ENCODE results near the gene CAPS.
A peak's percentile ranks its signal among the peaks of the same experiment; 100 is the strongest.

Gene CAPS

GRCh38 chr19:5914946-5915781, 1.1 kb downstream of the CAPS start:
- DNase-seq = no peak

DNA sequence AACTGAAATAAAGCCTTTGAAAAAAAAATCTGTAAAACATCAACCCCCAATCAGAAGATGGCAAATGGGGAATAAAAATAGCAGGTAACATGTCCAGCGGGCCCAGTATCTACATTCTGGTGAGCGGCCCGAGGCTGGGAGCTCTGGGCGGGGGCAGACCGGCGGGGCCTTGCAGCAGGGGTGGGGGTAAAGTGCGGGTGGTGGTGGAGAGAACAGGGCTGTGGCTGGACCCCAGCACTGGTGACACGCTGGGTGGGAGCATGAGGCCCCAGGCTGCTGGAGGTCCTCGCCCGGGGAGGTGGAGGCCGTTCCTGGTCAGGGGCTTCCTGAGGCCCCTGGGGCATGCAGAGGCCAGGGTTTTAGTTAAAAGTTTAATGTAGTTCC, 1.7 kb downstream of the CAPS start:
- no peak for DNase-seq

- no peak for DNase-seq
Measured at GRCh38 chr19:5916181-5916708, 2.2 kb downstream of the CAPS start.

GRCh38 chr19:5917431-5918107, 3.5 kb downstream of the CAPS start:
- DNase-seq = no peak

GRCh38 chr19:5918463-5919079, 4.5 kb downstream of the CAPS start:
- no peak for DNase-seq

- DNase-seq = no peak
Measured at GRCh38 chr19:5921516-5922160, 7.6 kb downstream of the CAPS start.

GRCh38 chr19:5922161-5922545, 8.1 kb downstream of the CAPS start:
- DNase-seq = no peak

GRCh38 chr19:5923356-5923755, 9.3 kb downstream of the CAPS start:
- no peak for DNase-seq

DNA sequence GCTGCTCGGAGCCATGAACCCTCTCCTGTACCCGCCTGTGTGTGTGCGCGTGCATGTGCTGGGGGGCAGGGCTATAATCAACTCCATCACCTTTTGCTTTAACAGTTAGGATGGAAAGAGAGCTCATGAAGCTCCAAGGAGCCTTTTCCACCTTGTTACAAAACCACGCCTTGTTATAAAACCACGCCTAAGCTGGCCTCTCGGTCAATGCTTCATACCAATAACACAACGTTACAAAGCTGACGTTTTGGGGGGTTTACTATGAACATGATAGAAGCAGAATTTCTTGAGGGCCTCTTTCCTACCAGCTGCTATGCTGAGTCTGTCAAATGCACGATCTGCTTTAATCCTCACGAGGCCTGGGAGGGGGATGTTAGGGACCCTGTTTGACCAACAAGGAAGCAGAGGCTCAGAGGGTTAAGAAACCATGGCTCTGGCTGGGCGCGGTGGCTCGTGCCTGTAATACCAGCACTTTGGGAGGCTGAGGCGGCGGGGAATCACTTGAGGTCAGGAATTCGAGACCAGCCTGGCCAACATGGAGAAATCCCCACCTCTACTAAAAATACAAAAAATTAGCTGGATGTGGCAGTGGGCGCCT, 11.9 kb downstream of the CAPS start:
- no peak for DNase-seq

- DNase-seq = peak; percentile 72
Measured at GRCh38 chr19:5926641-5927440, 12.8 kb downstream of the CAPS start.

DNA sequence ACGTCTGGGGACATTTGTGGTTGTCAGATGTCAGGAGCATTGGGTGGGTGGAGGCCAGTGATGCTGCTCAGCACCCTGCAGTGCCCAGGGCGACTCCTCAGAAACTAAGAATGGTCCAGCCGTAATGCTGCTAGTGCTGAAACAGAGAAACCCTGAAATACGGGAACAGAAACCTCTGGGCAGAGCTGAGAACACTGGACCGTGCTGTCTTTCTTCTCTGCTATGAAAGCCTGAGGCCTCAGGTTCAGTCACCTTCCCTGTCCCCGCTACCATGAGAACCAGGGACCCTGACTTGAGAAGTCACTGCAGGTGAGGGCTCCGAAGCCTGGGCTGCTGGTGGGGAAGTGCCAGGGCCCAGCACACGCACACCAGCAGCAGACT, 13.4 kb downstream of the CAPS start:
- DNase-seq = no peak

- DNase-seq = no peak
Measured at GRCh38 chr19:5929179-5929578, 15.1 kb downstream of the CAPS start.

DNA sequence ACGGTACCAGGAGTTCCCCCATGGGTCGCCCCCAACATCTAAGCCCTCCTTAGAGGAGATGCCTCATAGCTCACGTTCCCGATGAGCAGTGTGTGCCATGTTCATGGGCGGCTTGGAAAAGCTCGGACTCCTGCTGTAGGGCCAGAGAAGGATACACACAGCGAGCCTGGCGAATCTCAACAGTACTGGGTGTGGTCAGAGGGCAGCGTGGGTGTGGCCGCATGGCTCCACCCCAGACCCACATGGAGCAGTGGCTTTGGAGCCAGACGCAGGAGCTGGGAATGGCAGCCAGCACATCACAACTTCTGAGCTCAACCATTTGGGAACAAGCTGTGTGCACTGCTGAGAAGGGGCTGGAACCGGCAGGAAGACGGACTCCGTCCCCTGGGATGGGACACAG, 15.6 kb downstream of the CAPS start:
- no peak for DNase-seq

GRCh38 chr19:5931251-5931650, 17.2 kb downstream of the CAPS start:
- no peak for DNase-seq

GRCh38 chr19:5932146-5932545, 18.1 kb downstream of the CAPS start:
- no peak for DNase-seq

GRCh38 chr19:5932609-5933262, 18.7 kb downstream of the CAPS start:
- no peak for DNase-seq

- DNase-seq = no peak
Measured at GRCh38 chr19:5933391-5934068, 19.5 kb downstream of the CAPS start.

DNA sequence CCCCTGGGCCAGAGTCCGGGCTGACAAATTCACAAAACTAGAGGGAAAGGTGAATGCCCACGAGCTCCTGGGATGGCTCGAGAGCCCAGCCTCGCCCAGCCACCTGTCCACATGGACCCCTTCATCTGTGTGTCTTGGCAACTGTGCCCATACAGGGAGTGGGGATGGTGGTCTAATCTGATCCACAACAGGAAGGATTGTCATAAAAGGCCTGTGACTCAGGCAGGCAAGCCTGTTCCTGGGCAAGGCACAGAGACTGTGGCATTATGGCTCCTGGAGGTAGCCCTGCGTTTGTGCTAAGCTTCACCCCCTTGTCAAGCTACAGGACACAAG, 20.0 kb downstream of the CAPS start:
- no peak for DNase-seq

DNA sequence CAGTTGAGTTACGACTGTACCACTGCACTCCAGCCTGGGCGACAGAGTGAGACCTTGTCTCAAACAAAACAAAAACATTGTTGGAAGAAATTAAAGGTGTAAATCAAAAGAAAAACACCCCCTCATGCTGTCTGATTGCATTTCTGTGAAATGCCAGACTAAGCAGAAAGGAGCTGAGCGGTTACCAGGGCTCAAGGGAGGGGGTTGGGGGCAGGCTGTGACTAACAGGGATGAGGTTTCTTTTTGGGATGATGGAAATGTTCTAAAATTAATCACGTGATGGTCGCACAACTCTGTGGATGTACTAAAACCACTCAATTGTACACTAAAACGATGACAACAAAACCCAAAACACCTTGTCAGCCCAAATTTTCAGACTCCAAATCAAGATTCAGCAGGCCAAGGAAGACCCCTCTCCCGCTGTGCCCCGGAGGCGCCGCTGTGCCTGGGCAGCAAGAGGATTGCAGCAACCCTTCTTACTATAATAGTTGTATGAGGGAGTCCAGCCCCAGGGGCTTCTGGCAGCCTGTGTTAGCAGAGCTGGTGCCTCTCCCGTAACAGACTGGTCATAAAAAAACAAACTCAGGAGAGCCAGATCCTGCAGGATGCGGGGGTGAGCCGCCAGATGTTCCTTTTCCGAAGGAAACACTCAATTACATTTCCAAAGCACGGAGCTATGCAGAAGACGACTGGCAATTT, 20.9 kb downstream of the CAPS start:
- peak; percentile 29 for DNase-seq
